B cell (primary cell): ENCODE measurements around the gene RAD50.

ENCODE experiments used
- EZH2 ChIP-seq: IDR thresholded peaks from 2 replicates; pipeline ENCODE4 v1.6.1; 2012; ENCODE audit warnings: borderline replicate concordance, low read depth, mild to moderate bottlenecking, moderate library complexity, low read length; ENCODE audit not compliant: insufficient read depth, poor library complexity, severe bottlenecking
- TF ChIP-seq, protein P1 (sequence below): fragments of 200-600 bp; IDR thresholded peaks from one replicate; pipeline ENCODE4 v1.8.0; 2022; ENCODE audit warnings: antibody characterized with exemption, mild to moderate bottlenecking

GRCh38 chr5:132546108-132546507 lies 10.7 kb upstream of the RAD50 start:
- TF ChIP-seq, protein P1, sequence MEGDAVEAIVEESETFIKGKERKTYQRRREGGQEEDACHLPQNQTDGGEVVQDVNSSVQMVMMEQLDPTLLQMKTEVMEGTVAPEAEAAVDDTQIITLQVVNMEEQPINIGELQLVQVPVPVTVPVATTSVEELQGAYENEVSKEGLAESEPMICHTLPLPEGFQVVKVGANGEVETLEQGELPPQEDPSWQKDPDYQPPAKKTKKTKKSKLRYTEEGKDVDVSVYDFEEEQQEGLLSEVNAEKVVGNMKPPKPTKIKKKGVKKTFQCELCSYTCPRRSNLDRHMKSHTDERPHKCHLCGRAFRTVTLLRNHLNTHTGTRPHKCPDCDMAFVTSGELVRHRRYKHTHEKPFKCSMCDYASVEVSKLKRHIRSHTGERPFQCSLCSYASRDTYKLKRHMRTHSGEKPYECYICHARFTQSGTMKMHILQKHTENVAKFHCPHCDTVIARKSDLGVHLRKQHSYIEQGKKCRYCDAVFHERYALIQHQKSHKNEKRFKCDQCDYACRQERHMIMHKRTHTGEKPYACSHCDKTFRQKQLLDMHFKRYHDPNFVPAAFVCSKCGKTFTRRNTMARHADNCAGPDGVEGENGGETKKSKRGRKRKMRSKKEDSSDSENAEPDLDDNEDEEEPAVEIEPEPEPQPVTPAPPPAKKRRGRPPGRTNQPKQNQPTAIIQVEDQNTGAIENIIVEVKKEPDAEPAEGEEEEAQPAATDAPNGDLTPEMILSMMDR, result no peak
- no peak for TF ChIP-seq EZH2
